ENCODE measurements around the gene VSX1.

The VSX1 gene

GRCh38 chr20:25046181-25046641 is 35.7 kb downstream of the VSX1 start:
- Histone ChIP-seq H3K36me3 (ENCODE audit: control insufficient read depth in 1 of 2, insufficient read depth in 2 of 2, low read length in 2 of 2) (peaks cover 22 to 38% of the 10 kb centered on the region in 2 donors), H3K4me3 (ENCODE audit: low read depth in 1 of 2, low read length in 2 of 2) (no peak overlapping the region), H3K27me3 (ENCODE audit: control insufficient read depth in 1 of 2, insufficient read depth in 2 of 2, low read length in 2 of 2) (no peaks in the 10 kb centered on the region), H3K9me3 (ENCODE audit: control insufficient read depth in 1 of 2, low read length in 2 of 2) (no peaks in the 10 kb centered on the region), H3K9ac (ENCODE audit: low read depth in 1 of 2, low read length in 2 of 2) (no peak overlapping the region), H3K4me1 (ENCODE audit: control insufficient read depth in 1 of 2, insufficient read depth in 2 of 2, low read length in 2 of 2) (peaks cover 54 to 56% of the 10 kb centered on the region in 2 donors), H3K27ac (ENCODE audit: low read depth, low read length) (no peak overlapping the region)

GRCh38 chr20:25045343-25045712 is 36.6 kb downstream of the VSX1 start:
- peaks cover 18 to 33% of the 10 kb centered on the region in 2 donors for H3K36me3 ChIP-seq (ENCODE audit: control insufficient read depth in 1 of 2, insufficient read depth in 2 of 2, low read length in 2 of 2)
- H3K9ac ChIP-seq (ENCODE audit: low read depth in 1 of 2, low read length in 2 of 2), result no peak overlapping the region
- H3K9me3 ChIP-seq (ENCODE audit: control insufficient read depth in 1 of 2, low read length in 2 of 2), result no peaks in the 10 kb centered on the region
- H3K4me1 ChIP-seq (ENCODE audit: control insufficient read depth in 1 of 2, insufficient read depth in 2 of 2, low read length in 2 of 2), result peaks cover 56% of the 10 kb centered on the region in 2 donors
- no peaks in the 10 kb centered on the region for H3K27me3 ChIP-seq (ENCODE audit: control insufficient read depth in 1 of 2, insufficient read depth in 2 of 2, low read length in 2 of 2)
- H3K4me3 ChIP-seq (ENCODE audit: low read depth in 1 of 2, low read length in 2 of 2), result no peak overlapping the region
- no peak overlapping the region for H3K27ac ChIP-seq (ENCODE audit: low read depth, low read length)

- H3K4me3 ChIP-seq (ENCODE audit: low read depth in 1 of 2, low read length in 2 of 2), result no peak overlapping the region
- H3K9ac ChIP-seq (ENCODE audit: low read depth in 1 of 2, low read length in 2 of 2), result no peak overlapping the region
- no peak overlapping the region for H3K27ac ChIP-seq (ENCODE audit: low read depth, low read length)
- H3K4me1 ChIP-seq (ENCODE audit: control insufficient read depth in 1 of 2, insufficient read depth in 2 of 2, low read length in 2 of 2), result peaks cover 56 to 57% of the 10 kb centered on the region in 2 donors
- no peaks in the 10 kb centered on the region for H3K27me3 ChIP-seq (ENCODE audit: control insufficient read depth in 1 of 2, insufficient read depth in 2 of 2, low read length in 2 of 2)
- peaks cover 18 to 33% of the 10 kb centered on the region in 2 donors for H3K36me3 ChIP-seq (ENCODE audit: control insufficient read depth in 1 of 2, insufficient read depth in 2 of 2, low read length in 2 of 2)
- H3K9me3 ChIP-seq (ENCODE audit: control insufficient read depth in 1 of 2, low read length in 2 of 2), result no peaks in the 10 kb centered on the region
Observed at GRCh38 chr20:25044660-25045342, 37.1 kb downstream of the VSX1 start.

GRCh38 chr20:25044261-25044560 is 37.7 kb downstream of the VSX1 start:
- Histone ChIP-seq H3K27ac (ENCODE audit: low read depth, low read length) (no peak overlapping the region), H3K4me1 (ENCODE audit: control insufficient read depth in 1 of 2, insufficient read depth in 2 of 2, low read length in 2 of 2) (peaks cover 59 to 63% of the 10 kb centered on the region in 2 donors), H3K4me3 (ENCODE audit: low read depth in 1 of 2, low read length in 2 of 2) (no peak overlapping the region), H3K27me3 (ENCODE audit: control insufficient read depth in 1 of 2, insufficient read depth in 2 of 2, low read length in 2 of 2) (no peaks in the 10 kb centered on the region), H3K9me3 (ENCODE audit: control insufficient read depth in 1 of 2, low read length in 2 of 2) (no peaks in the 10 kb centered on the region), H3K9ac (ENCODE audit: low read depth in 1 of 2, low read length in 2 of 2) (no peak overlapping the region), H3K36me3 (ENCODE audit: control insufficient read depth in 1 of 2, insufficient read depth in 2 of 2, low read length in 2 of 2) (peaks cover 18 to 33% of the 10 kb centered on the region in 2 donors)

- Histone ChIP-seq H3K4me1 (ENCODE audit: control insufficient read depth in 1 of 2, insufficient read depth in 2 of 2, low read length in 2 of 2) (peaks cover 60 to 68% of the 10 kb centered on the region in 2 donors), H3K9ac (ENCODE audit: low read depth in 1 of 2, low read length in 2 of 2) (no peak overlapping the region), H3K27ac (ENCODE audit: low read depth, low read length) (peak overlapping the region; percentile 46)
Observed at GRCh38 chr20:25043499-25044260, 38.3 kb downstream of the VSX1 start.

GRCh38 chr20:25042531-25043498 is 39.1 kb downstream of the VSX1 start:
- Histone ChIP-seq H3K4me3 (ENCODE audit: low read depth in 1 of 2, low read length in 2 of 2) (no peak overlapping the region), H3K36me3 (ENCODE audit: control insufficient read depth in 1 of 2, insufficient read depth in 2 of 2, low read length in 2 of 2) (peaks cover 17 to 26% of the 10 kb centered on the region in 2 donors), H3K9me3 (ENCODE audit: control insufficient read depth in 1 of 2, low read length in 2 of 2) (no peaks in the 10 kb centered on the region), H3K27ac (ENCODE audit: low read depth, low read length) (peak overlapping the region; percentile 46), H3K27me3 (ENCODE audit: control insufficient read depth in 1 of 2, insufficient read depth in 2 of 2, low read length in 2 of 2) (no peaks in the 10 kb centered on the region), H3K4me1 (ENCODE audit: control insufficient read depth in 1 of 2, insufficient read depth in 2 of 2, low read length in 2 of 2) (peaks cover 63 to 69% of the 10 kb centered on the region in 2 donors), H3K9ac (ENCODE audit: low read depth in 1 of 2, low read length in 2 of 2) (peak overlapping the region; percentile 16 to 35)

More at GRCh38 chr20:25043499-25044260, 38.3 kb downstream of the VSX1 start:
- Histone ChIP-seq H3K4me3 (ENCODE audit: low read depth in 1 of 2, low read length in 2 of 2) (no peak overlapping the region), H3K9me3 (ENCODE audit: control insufficient read depth in 1 of 2, low read length in 2 of 2) (no peaks in the 10 kb centered on the region), H3K36me3 (ENCODE audit: control insufficient read depth in 1 of 2, insufficient read depth in 2 of 2, low read length in 2 of 2) (peaks cover 18 to 33% of the 10 kb centered on the region in 2 donors), H3K27me3 (ENCODE audit: control insufficient read depth in 1 of 2, insufficient read depth in 2 of 2, low read length in 2 of 2) (no peaks in the 10 kb centered on the region)

- Histone ChIP-seq H3K36me3 (ENCODE audit: control insufficient read depth in 1 of 2, insufficient read depth in 2 of 2, low read length in 2 of 2) (peaks cover 9 to 17% of the 10 kb centered on the region in 2 donors), H3K4me1 (ENCODE audit: control insufficient read depth in 1 of 2, insufficient read depth in 2 of 2, low read length in 2 of 2) (peaks cover 72 to 75% of the 10 kb centered on the region in 2 donors), H3K4me3 (ENCODE audit: low read depth in 1 of 2, low read length in 2 of 2) (no peak overlapping the region), H3K9ac (ENCODE audit: low read depth in 1 of 2, low read length in 2 of 2) (peak overlapping the region in 1 of 2 donors; percentile 16), H3K9me3 (ENCODE audit: control insufficient read depth in 1 of 2, low read length in 2 of 2) (no peaks in the 10 kb centered on the region), H3K27me3 (ENCODE audit: control insufficient read depth in 1 of 2, insufficient read depth in 2 of 2, low read length in 2 of 2) (no peaks in the 10 kb centered on the region), H3K27ac (ENCODE audit: low read depth, low read length) (no peak overlapping the region)
Observed at GRCh38 chr20:25041813-25042530, 40.0 kb downstream of the VSX1 start.

- H3K36me3 ChIP-seq (ENCODE audit: control insufficient read depth in 1 of 2, insufficient read depth in 2 of 2, low read length in 2 of 2), result peaks cover 0 to 4% of the 10 kb centered on the region in 2 donors
- H3K27me3 ChIP-seq (ENCODE audit: control insufficient read depth in 1 of 2, insufficient read depth in 2 of 2, low read length in 2 of 2), result no peaks in the 10 kb centered on the region
- no peak overlapping the region for H3K4me3 ChIP-seq (ENCODE audit: low read depth in 1 of 2, low read length in 2 of 2)
- H3K27ac ChIP-seq (ENCODE audit: low read depth, low read length), result peak overlapping the region; percentile 17
- peak overlapping the region in 1 of 2 donors; percentile 9 for H3K9ac ChIP-seq (ENCODE audit: low read depth in 1 of 2, low read length in 2 of 2)
- H3K9me3 ChIP-seq (ENCODE audit: control insufficient read depth in 1 of 2, low read length in 2 of 2), result no peaks in the 10 kb centered on the region
- peaks cover 77 to 86% of the 10 kb centered on the region in 2 donors for H3K4me1 ChIP-seq (ENCODE audit: control insufficient read depth in 1 of 2, insufficient read depth in 2 of 2, low read length in 2 of 2)
Observed at GRCh38 chr20:25040438-25040831, 41.5 kb downstream of the VSX1 start.

GRCh38 chr20:25039697-25040437 is 42.1 kb downstream of the VSX1 start:
- H3K9ac ChIP-seq (ENCODE audit: low read depth in 1 of 2, low read length in 2 of 2), result peak overlapping the region; percentile 9 to 19
- H3K4me1 ChIP-seq (ENCODE audit: control insufficient read depth in 1 of 2, insufficient read depth in 2 of 2, low read length in 2 of 2), result peaks cover 71 to 81% of the 10 kb centered on the region in 2 donors
- H3K4me3 ChIP-seq (ENCODE audit: low read depth in 1 of 2, low read length in 2 of 2), result no peak overlapping the region
- H3K36me3 ChIP-seq (ENCODE audit: control insufficient read depth in 1 of 2, insufficient read depth in 2 of 2, low read length in 2 of 2), result no peaks in the 10 kb centered on the region
- peak overlapping the region; percentile 17 for H3K27ac ChIP-seq (ENCODE audit: low read depth, low read length)
- H3K9me3 ChIP-seq (ENCODE audit: control insufficient read depth in 1 of 2, low read length in 2 of 2), result no peaks in the 10 kb centered on the region
- no peaks in the 10 kb centered on the region for H3K27me3 ChIP-seq (ENCODE audit: control insufficient read depth in 1 of 2, insufficient read depth in 2 of 2, low read length in 2 of 2)
